ENCODE data around the gene BCR.

Gene BCR

DNA sequence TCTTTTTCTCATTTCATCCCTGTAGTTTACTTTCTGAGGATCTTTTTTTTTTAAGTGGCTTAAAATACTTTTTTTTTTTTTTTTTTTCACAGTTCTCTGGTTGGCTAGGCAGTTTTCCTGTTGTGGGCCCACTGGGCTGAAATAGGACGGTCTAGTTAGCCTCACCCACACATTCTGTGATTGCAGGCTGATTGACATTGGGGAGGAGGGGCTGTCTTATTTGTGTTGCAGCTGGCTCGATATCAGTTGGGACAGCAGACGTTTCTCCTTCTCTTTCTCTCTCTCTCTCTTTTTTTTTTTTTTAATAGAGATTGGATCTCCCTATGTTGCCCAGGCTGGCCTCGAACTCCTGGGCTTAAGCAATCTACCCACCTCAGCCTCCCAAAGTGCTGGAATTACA is 6.9 kb downstream of the BCR start:
- peaks cover 32% of the 10 kb centered on the region for H3K4me1 ChIP-seq (ENCODE audit: control insufficient read depth, insufficient read depth, low read length)
- no peaks in the 10 kb centered on the region for H3K9me3 ChIP-seq (ENCODE audit: control insufficient read depth in 2 of 2, low read length in 2 of 2)
- no peak overlapping the region for H3K9ac ChIP-seq (ENCODE audit: low read length in 2 of 2)
- H3K36me3 ChIP-seq (ENCODE audit: control insufficient read depth in 2 of 2, insufficient read depth in 2 of 2, low read length in 2 of 2), result peaks cover 0 to 12% of the 10 kb centered on the region in 2 donors
- no peak overlapping the region for H3K4me3 ChIP-seq (ENCODE audit: low read length in 2 of 2)
- H3K27ac ChIP-seq (ENCODE audit: low read length), result no peak overlapping the region
- H3K27me3 ChIP-seq (ENCODE audit: control insufficient read depth in 1 of 2, insufficient read depth in 2 of 2, low read length in 2 of 2), result no peaks in the 10 kb centered on the region

DNA sequence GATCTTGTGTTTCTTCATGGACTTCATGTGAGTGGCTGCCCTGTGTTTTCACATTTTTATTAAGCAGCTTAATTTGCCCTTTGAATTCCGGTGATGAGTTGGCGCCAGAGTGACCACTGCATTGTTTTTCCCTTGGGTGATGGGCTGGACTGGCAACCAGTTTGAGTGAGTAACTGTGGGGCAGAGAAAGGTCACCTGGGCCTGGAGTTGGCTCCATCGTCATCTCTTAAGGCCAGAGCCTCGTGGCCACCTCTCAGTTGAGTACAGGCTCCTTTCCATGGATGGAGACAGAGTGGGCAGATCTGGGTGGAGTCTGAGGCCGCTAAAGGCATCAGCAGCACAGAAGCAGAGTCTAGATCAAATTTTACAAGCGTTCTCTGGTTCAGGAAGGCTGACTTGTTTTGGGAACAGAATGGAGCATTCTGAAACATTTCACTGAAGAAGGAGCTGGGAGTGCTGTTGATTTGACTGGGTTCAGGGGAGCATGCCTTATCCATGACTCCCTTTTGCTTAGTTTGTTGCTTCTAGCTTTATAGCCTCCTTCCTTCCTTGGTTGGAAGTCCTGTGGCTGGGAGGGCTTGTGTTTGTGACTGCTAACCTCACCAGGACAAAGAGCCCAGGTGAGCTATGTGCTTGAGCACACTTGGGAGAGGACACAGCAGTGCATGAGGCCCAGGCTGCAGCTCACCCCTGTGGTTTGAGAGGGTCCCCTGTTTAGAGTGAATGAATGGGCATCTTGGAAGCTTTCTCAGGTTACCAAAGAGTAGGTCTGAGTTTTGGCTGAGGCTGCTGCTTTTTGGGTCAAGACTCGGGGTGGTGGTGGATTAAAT is 7.8 kb downstream of the BCR start:
- Histone ChIP-seq H3K4me3 (ENCODE audit: low read length in 2 of 2) (no peak overlapping the region), H3K9ac (ENCODE audit: low read length in 2 of 2) (no peak overlapping the region), H3K4me1 (ENCODE audit: control insufficient read depth, insufficient read depth, low read length) (peaks cover 24% of the 10 kb centered on the region), H3K27ac (ENCODE audit: low read length) (no peak overlapping the region), H3K36me3 (ENCODE audit: control insufficient read depth in 2 of 2, insufficient read depth in 2 of 2, low read length in 2 of 2) (peaks cover 0 to 12% of the 10 kb centered on the region in 2 donors), H3K27me3 (ENCODE audit: control insufficient read depth in 1 of 2, insufficient read depth in 2 of 2, low read length in 2 of 2) (no peaks in the 10 kb centered on the region), H3K9me3 (ENCODE audit: control insufficient read depth in 2 of 2, low read length in 2 of 2) (no peaks in the 10 kb centered on the region)

- Histone ChIP-seq H3K4me1 (ENCODE audit: control insufficient read depth, insufficient read depth, low read length) (peaks cover 6% of the 10 kb centered on the region), H3K36me3 (ENCODE audit: control insufficient read depth in 2 of 2, insufficient read depth in 2 of 2, low read length in 2 of 2) (peaks cover 0 to 12% of the 10 kb centered on the region in 2 donors), H3K9ac (ENCODE audit: low read length in 2 of 2) (no peak overlapping the region), H3K27me3 (ENCODE audit: control insufficient read depth in 1 of 2, insufficient read depth in 2 of 2, low read length in 2 of 2) (no peaks in the 10 kb centered on the region), H3K9me3 (ENCODE audit: control insufficient read depth in 2 of 2, low read length in 2 of 2) (no peaks in the 10 kb centered on the region), H3K27ac (ENCODE audit: low read length) (no peak overlapping the region), H3K4me3 (ENCODE audit: low read length in 2 of 2) (no peak overlapping the region)
These were observed 10.2 kb downstream of the BCR start for GRCh38 chr22:23190526-23190925.

DNA sequence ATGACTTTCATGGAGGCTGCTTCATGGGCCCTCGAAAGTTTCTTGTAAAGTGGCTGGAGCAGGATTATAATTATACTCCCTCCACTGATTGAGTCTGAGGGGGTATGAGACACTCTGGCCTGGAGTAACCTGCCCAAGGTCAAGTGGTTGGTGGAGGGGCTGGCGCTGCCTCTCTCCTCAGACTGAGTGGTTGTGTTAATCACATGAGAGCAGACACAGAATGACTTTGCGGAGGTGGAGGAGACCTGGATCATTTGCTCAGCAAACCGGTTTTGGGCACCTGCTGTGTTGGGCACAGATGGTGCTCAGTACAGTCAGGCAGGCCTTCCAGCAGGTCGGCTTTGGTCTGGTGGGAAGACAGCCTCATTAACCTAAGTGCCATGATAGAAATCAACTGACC is 11.8 kb downstream of the BCR start:
- Histone ChIP-seq H3K4me1 (ENCODE audit: control insufficient read depth, insufficient read depth, low read length) (peaks cover 10% of the 10 kb centered on the region), H3K4me3 (ENCODE audit: low read length in 2 of 2) (no peak overlapping the region), H3K9me3 (ENCODE audit: control insufficient read depth in 2 of 2, low read length in 2 of 2) (no peaks in the 10 kb centered on the region), H3K27ac (ENCODE audit: low read length) (no peak overlapping the region), H3K36me3 (ENCODE audit: control insufficient read depth in 2 of 2, insufficient read depth in 2 of 2, low read length in 2 of 2) (peaks cover 0 to 12% of the 10 kb centered on the region in 2 donors), H3K9ac (ENCODE audit: low read length in 2 of 2) (no peak overlapping the region), H3K27me3 (ENCODE audit: control insufficient read depth in 1 of 2, insufficient read depth in 2 of 2, low read length in 2 of 2) (no peaks in the 10 kb centered on the region)

DNA sequence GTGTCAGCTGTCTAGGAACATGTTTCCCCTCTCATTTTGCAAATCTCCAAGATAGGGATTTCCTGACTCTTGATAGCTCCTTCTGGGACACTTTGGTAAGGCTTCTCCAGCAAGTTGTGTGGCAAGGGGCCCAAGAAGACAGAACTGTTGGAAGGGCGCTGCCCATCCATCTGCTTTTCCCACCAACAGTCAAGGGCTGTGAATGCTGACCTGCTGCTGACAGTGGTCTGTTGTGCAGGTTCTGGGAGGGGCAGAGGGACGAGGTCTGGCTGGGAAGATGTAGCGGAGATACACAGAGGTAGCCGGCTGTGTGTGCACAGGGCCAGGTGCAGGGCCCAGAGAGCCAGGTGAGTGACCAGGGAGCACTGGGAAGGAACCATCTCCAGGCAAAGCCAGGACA is 12.2 kb downstream of the BCR start:
- Histone ChIP-seq H3K9me3 (ENCODE audit: control insufficient read depth in 2 of 2, low read length in 2 of 2) (no peaks in the 10 kb centered on the region), H3K9ac (ENCODE audit: low read length in 2 of 2) (no peak overlapping the region), H3K4me3 (ENCODE audit: low read length in 2 of 2) (no peak overlapping the region), H3K36me3 (ENCODE audit: control insufficient read depth in 2 of 2, insufficient read depth in 2 of 2, low read length in 2 of 2) (peaks cover 0 to 11% of the 10 kb centered on the region in 2 donors), H3K27ac (ENCODE audit: low read length) (no peak overlapping the region), H3K4me1 (ENCODE audit: control insufficient read depth, insufficient read depth, low read length) (peaks cover 10% of the 10 kb centered on the region), H3K27me3 (ENCODE audit: control insufficient read depth in 1 of 2, insufficient read depth in 2 of 2, low read length in 2 of 2) (no peaks in the 10 kb centered on the region)

DNA sequence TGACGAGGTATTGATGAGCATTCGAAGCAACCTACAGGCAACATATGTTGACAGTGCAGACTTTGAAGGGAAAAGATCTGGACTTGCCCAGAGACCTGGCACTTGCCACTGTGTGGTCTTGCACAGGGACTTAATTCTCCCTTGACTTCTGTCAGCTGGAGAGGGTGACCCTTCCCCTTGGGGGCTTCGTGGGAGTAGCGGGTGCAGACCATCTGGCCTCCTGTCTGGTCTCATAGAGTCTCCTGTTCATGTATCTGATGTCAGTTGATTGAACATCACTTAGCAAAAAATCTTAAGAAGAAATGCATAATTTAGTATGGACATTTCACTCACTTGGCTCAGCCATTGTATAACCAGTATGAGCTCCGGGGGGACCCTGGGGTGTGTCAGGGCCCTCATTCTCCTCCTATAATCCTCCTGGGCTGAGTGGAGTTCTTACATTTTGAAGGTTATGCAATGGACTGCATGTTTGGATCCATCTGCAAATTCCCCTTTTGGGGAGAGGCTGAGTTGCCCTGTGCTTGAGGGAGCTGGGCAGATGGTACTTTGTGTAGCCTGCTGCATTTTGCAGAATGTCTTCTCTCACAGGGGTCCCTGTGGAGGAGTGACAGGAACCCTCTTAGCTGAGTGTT is 13.0 kb downstream of the BCR start:
- Histone ChIP-seq H3K9me3 (ENCODE audit: control insufficient read depth in 2 of 2, low read length in 2 of 2) (no peaks in the 10 kb centered on the region), H3K27me3 (ENCODE audit: control insufficient read depth in 1 of 2, insufficient read depth in 2 of 2, low read length in 2 of 2) (no peaks in the 10 kb centered on the region), H3K36me3 (ENCODE audit: control insufficient read depth in 2 of 2, insufficient read depth in 2 of 2, low read length in 2 of 2) (peaks cover 0 to 6% of the 10 kb centered on the region in 2 donors), H3K4me3 (ENCODE audit: low read length in 2 of 2) (no peak overlapping the region), H3K27ac (ENCODE audit: low read length) (no peak overlapping the region), H3K9ac (ENCODE audit: low read length in 2 of 2) (no peak overlapping the region), H3K4me1 (ENCODE audit: control insufficient read depth, insufficient read depth, low read length) (peaks cover 6% of the 10 kb centered on the region)

GRCh38 chr22:23193882-23194281 is 13.6 kb downstream of the BCR start:
- H3K9me3 ChIP-seq (ENCODE audit: control insufficient read depth in 2 of 2, low read length in 2 of 2), result no peaks in the 10 kb centered on the region

DNA sequence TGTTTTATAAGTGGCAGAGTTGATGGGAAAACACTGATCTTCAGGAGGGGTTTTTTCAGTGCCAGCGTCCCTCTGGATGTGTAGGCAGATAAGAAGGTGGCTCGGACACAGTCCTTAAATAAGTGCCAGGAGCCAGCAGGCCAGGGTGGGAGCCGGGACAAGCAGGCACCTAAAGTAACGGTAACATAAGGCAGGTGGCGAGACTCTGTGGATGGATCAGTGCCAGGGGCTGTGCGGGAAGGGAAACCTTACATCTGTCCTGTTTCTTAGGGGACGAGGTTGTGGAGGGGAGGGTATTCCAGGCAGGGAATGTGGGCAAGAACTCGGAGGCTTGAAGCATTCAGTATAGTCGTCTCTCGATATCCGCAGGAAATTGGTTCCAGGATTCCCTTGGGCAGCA is 15.9 kb downstream of the BCR start:
- Histone ChIP-seq H3K9me3 (ENCODE audit: control insufficient read depth in 2 of 2, low read length in 2 of 2) (no peaks in the 10 kb centered on the region), H3K27me3 (ENCODE audit: control insufficient read depth in 1 of 2, insufficient read depth in 2 of 2, low read length in 2 of 2) (no peaks in the 10 kb centered on the region), H3K9ac (ENCODE audit: low read length in 2 of 2) (no peak overlapping the region), H3K4me3 (ENCODE audit: low read length in 2 of 2) (no peak overlapping the region), H3K36me3 (ENCODE audit: control insufficient read depth in 2 of 2, insufficient read depth in 2 of 2, low read length in 2 of 2) (peaks cover 0 to 2% of the 10 kb centered on the region in 2 donors), H3K4me1 (ENCODE audit: control insufficient read depth, insufficient read depth, low read length) (peaks cover 8% of the 10 kb centered on the region), H3K27ac (ENCODE audit: low read length) (no peak overlapping the region)

More at GRCh38 chr22:23193882-23194281, 13.6 kb downstream of the BCR start:
- Histone ChIP-seq H3K27me3 (ENCODE audit: control insufficient read depth in 1 of 2, insufficient read depth in 2 of 2, low read length in 2 of 2) (no peaks in the 10 kb centered on the region), H3K4me3 (ENCODE audit: low read length in 2 of 2) (no peak overlapping the region), H3K36me3 (ENCODE audit: control insufficient read depth in 2 of 2, insufficient read depth in 2 of 2, low read length in 2 of 2) (peaks cover 0 to 6% of the 10 kb centered on the region in 2 donors), H3K4me1 (ENCODE audit: control insufficient read depth, insufficient read depth, low read length) (peaks cover 6% of the 10 kb centered on the region), H3K9ac (ENCODE audit: low read length in 2 of 2) (no peak overlapping the region), H3K27ac (ENCODE audit: low read length) (no peak overlapping the region)

GRCh38 chr22:23197836-23198235 is 17.5 kb downstream of the BCR start:
- Histone ChIP-seq H3K27me3 (ENCODE audit: control insufficient read depth in 1 of 2, insufficient read depth in 2 of 2, low read length in 2 of 2) (no peaks in the 10 kb centered on the region), H3K36me3 (ENCODE audit: control insufficient read depth in 2 of 2, insufficient read depth in 2 of 2, low read length in 2 of 2) (no peaks in the 10 kb centered on the region), H3K9ac (ENCODE audit: low read length in 2 of 2) (no peak overlapping the region), H3K4me3 (ENCODE audit: low read length in 2 of 2) (no peak overlapping the region), H3K4me1 (ENCODE audit: control insufficient read depth, insufficient read depth, low read length) (peaks cover 8% of the 10 kb centered on the region), H3K9me3 (ENCODE audit: control insufficient read depth in 2 of 2, low read length in 2 of 2) (no peaks in the 10 kb centered on the region), H3K27ac (ENCODE audit: low read length) (no peak overlapping the region)

DNA sequence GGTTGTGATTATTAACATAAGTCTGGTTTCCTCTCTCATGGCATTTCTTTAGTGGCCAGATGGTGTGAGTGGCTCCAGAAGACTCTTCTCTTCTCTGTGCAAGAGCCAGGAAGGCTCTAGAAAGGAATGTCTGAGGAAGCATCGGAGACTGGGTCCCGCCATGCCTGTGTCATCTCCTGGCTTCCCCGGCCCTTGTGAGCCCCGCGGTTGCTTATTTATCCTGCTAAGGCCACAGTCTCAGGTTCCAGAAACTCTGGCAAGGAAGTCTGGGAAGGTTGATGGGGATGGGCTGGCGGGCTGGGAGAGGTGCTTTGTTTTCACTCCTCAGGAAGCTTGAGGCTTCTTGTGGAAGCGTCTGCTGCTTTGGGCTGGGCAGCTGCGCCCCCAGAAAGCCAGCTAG is 18.9 kb downstream of the BCR start:
- Histone ChIP-seq H3K4me3 (ENCODE audit: low read length in 2 of 2) (no peak overlapping the region), H3K27ac (ENCODE audit: low read length) (no peak overlapping the region), H3K9me3 (ENCODE audit: control insufficient read depth in 2 of 2, low read length in 2 of 2) (no peaks in the 10 kb centered on the region), H3K4me1 (ENCODE audit: control insufficient read depth, insufficient read depth, low read length) (peaks cover 17% of the 10 kb centered on the region), H3K9ac (ENCODE audit: low read length in 2 of 2) (no peak overlapping the region), H3K36me3 (ENCODE audit: control insufficient read depth in 2 of 2, insufficient read depth in 2 of 2, low read length in 2 of 2) (no peaks in the 10 kb centered on the region), H3K27me3 (ENCODE audit: control insufficient read depth in 1 of 2, insufficient read depth in 2 of 2, low read length in 2 of 2) (no peaks in the 10 kb centered on the region)

DNA sequence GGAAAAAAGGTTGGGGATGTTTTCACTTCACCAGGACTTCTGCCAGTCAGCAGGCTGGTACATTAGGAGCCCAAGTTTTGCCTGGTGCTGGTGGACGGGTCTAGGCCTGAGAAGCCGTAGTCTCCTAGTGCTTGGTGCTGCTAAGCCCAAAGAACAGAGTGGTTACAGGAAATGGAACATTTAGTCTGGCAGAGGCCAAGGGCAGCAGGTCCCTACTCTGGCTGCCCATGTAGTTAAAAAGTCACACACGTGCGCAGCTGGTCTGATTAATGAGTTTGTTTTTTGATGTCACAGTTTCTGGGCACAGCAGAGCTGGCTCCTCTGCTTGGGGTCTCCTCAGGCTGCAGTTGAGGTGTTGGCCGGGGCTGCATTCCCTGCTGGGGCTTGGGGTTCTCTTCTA is 20.6 kb downstream of the BCR start:
- no peaks in the 10 kb centered on the region for H3K9me3 ChIP-seq (ENCODE audit: control insufficient read depth in 2 of 2, low read length in 2 of 2)
- H3K36me3 ChIP-seq (ENCODE audit: control insufficient read depth in 2 of 2, insufficient read depth in 2 of 2, low read length in 2 of 2), result no peaks in the 10 kb centered on the region
- no peak overlapping the region for H3K9ac ChIP-seq (ENCODE audit: low read length in 2 of 2)
- peaks cover 32% of the 10 kb centered on the region for H3K4me1 ChIP-seq (ENCODE audit: control insufficient read depth, insufficient read depth, low read length)
- H3K4me3 ChIP-seq (ENCODE audit: low read length in 2 of 2), result no peak overlapping the region
- H3K27me3 ChIP-seq (ENCODE audit: control insufficient read depth in 1 of 2, insufficient read depth in 2 of 2, low read length in 2 of 2), result no peaks in the 10 kb centered on the region
- no peak overlapping the region for H3K27ac ChIP-seq (ENCODE audit: low read length)

Measured in stomach smooth muscle (tissue), 2 donors.